GM13976 (cell line): Measurements from ENCODE around the gene CSPG4.
"Not testable (repeated sequence)": the region's sequence is repeated elsewhere in the genome, so short reads cannot be mapped to it uniquely, and the experiment has no call there.

Experiments used
- DNase-seq: peaks from one replicate; pipeline ENCODE4 v3.0.0; 2012; ENCODE audit warnings: low spot score
- CTCF ChIP-seq: IDR thresholded peaks from 2 replicates; pipeline ENCODE4 v1.5.1; 2012; ENCODE audit warnings: borderline replicate concordance, mild to moderate bottlenecking; ENCODE audit not compliant: insufficient read depth; ENCODE audit errors: extremely low read depth, missing control alignments, control extremely low read depth
- in situ Hi-C: fragments of 300-500 bp; cut with MboI; formaldehyde crosslinking; loops from one replicate; pipeline ENCODE4 v1.12.0; 2022; ENCODE audit warnings: low sequenced_read_pairs, mixed read lengths, inconsistent platforms; ENCODE audit not compliant: unreplicated experiment

The CSPG4 gene

GRCh38 chr15:75720297-75720696 is 7.6 kb upstream of the CSPG4 start:
- in situ Hi-C loops: no loop called here
- no peak for TF ChIP-seq CTCF
- no peak for DNase-seq

GRCh38 chr15:75718328-75718727 is 5.7 kb upstream of the CSPG4 start:
- in situ Hi-C loops: no loop called here
- no peak for DNase-seq
- no peak for TF ChIP-seq CTCF

GRCh38 chr15:75717001-75717400 is 4.4 kb upstream of the CSPG4 start:
- DNase-seq, in situ Hi-C loops: not testable (repeated sequence)

GRCh38 chr15:75716249-75716950 is 3.8 kb upstream of the CSPG4 start:
- in situ Hi-C loops, DNase-seq: not testable (repeated sequence)

- DNase-seq, in situ Hi-C loops: not testable (repeated sequence)
These were observed 2.7 kb upstream of the CSPG4 start for GRCh38 chr15:75715312-75715832.

- no peak for DNase-seq
- in situ Hi-C loops: no loop called here
- TF ChIP-seq CTCF: no peak
These were observed 1.5 kb upstream of the CSPG4 start for GRCh38 chr15:75714195-75714594.

GRCh38 chr15:75713338-75713895 is 769 bp upstream of the CSPG4 start:
- in situ Hi-C loops: no loop called here
- DNase-seq: no peak

GRCh38 chr15:75711495-75711894 is 1.2 kb downstream of the CSPG4 start:
- DNase-seq, in situ Hi-C loops: not testable (repeated sequence)

More at GRCh38 chr15:75713338-75713895, 769 bp upstream of the CSPG4 start:
- no peak for TF ChIP-seq CTCF

GRCh38 chr15:75710874-75711273 is 1.8 kb downstream of the CSPG4 start:
- in situ Hi-C loops, DNase-seq: not testable (repeated sequence)

- in situ Hi-C loops, DNase-seq: not testable (repeated sequence)
These were observed 3.2 kb downstream of the CSPG4 start for GRCh38 chr15:75709458-75709857.
